Umbilical cord (tissue), 2 donors: ENCODE data around the gene SLC6A16. TPM values are rescaled to one million over a fixed set of nuclear protein-coding genes. Genes with fewer than 3 reads are reported as not detected.
A peak's percentile ranks its signal among the peaks of the same experiment; 100 is the strongest.
"Not testable (repeated sequence)": the region's sequence is repeated elsewhere in the genome, so short reads cannot be mapped to it uniquely, and the experiment has no call there.

ENCODE experiments used
- DNase-seq: peaks from one replicate; pipeline ENCODE4 v3.0.0-alpha.2; 2015; ENCODE audit warnings: low spot score
- total RNA-seq: library from RNA; depleted of rRNA; stranded (reverse); fragments of >200 nt; gene quantifications from one replicate; pipeline ENCODE4 v1.2.3, GENCODE V29; 2014; ENCODE audit warnings: low replicate concordance; ENCODE audit not compliant: insufficient read depth

Gene SLC6A16
- total RNA-seq, 1 donor from 2014 or later: 3.6 TPM

DNA sequence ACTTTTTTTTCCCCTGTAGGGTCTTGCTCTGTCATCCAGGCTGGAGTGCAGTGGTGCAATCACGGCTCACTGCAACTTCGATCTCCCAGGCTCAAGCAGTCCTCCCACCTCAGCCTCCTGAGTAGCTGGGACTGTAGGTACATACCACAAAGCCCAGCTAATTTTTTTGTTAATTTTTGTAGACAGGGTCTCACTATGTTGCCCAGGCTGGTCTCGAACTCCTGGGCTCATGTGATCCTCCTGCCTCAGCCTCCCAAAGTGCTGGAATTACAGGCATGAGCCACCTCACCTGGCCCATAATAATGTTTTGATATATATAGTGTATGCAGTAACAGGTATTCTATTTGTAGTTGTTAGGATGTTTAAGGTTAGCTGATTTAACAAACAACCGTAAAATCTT lies 6.2 kb upstream of the SLC6A16 start:
- DNase-seq: not testable (repeated sequence)

DNA sequence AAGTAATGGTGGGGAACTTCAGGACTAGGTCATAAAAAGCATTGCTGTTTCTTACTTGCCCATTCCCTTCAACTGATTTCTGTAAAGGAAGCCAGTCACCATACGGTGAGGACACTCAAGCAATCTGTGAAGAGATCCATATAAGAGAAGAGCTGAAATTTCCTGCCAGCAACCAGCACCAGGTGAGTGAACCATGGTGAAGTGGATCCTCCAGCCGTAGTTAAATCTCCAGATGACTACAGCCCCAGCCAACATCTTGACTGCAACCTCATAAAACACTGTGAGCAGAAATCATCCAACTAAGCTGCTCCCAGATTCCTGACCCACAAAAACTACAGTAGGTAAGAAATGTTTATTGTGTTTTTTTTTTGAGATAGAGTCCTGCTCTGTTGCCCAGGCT lies 3.8 kb upstream of the SLC6A16 start:
- no peak for DNase-seq

GRCh38 chr19:49327878-49328544 lies 3.0 kb upstream of the SLC6A16 start:
- DNase-seq: no peak

DNA sequence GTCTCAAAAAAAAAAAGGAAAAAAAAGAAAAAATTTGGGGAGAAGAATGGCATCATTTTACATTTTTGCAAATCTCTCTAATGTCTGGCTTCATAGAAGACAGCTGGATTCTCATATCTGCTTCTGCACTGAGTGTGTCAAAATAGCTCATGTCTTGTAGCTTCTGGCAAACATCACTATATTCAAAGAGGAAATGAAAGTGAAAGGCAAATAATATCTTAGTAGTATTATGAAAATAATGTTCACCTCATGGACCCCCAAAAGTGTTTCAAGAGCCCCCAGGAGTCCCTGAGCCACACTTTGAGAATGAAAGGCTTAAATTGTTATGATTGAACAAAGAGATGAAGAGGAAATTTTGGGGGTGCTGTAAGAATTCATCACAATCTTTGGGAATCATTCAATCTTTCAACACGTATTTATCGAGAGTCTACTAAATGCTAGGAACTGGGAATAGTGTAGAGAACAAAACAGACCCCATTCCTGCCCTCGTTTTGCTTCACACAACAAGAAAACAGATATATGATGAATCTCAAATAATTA lies 1.2 kb upstream of the SLC6A16 start:
- no peak for DNase-seq

- not testable (repeated sequence) for DNase-seq
Measured at GRCh38 chr19:49325756-49326155, 765 bp upstream of the SLC6A16 start.

DNA sequence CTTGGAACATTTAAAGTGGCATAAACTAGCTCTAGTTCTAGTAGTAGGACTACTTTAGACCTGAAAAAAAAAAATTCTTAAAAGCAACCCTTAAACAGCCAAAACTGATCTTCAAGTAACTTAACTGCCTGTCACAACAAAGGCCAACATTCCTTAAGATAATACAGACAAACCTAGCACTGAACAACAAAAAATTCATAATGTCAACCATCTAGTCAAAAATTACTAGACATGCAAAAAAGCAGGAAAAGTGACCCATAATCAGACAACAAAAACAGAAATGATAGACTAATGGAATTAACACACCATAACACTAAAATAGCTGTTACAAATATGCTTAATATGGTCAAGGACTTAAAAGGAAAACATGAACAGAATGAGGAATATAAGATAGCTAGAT lies 6.7 kb downstream of the SLC6A16 start:
- no peak for DNase-seq

GRCh38 chr19:49316284-49316683 lies 8.7 kb downstream of the SLC6A16 start:
- no peak for DNase-seq

DNA sequence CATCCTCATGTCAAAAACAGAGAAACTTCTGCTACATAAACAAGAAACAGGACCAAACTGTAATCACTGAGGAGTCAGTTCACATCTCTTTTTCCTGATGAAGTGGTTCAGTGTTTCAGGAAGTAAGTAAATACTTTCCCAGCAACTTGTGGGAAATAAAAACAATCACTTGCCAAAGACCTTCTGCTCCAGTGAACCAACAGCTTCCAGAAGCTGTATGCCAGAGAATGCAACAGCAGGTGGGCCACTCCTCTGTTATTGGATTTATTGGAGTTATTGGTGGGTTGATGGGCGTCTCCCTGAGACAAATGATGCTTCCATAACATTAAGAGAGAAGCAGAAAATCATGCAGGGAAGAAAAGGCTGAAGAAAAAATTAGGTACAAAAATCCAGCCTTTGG lies 9.9 kb downstream of the SLC6A16 start:
- no peak for DNase-seq

GRCh38 chr19:49309087-49309486 lies 15.9 kb downstream of the SLC6A16 start:
- DNase-seq: no peak

DNA sequence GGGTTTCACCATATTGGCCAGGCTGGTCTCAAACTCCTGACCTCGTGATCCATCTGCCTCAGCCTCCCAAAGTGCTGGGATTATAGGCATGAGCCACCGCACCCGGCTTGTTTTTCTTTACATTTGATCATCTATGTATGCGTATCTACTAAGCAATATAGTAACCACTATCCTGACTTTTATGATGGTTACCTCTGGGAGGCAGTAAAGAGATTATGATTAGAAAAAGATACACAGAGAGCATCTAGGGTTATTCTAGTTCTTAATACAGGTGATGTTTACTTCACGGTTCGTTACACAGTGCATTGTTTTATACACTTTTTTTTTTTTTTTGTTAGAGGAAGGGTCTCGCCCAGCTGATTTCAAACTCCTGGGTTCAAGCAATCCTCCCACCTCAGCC lies 18.3 kb downstream of the SLC6A16 start:
- DNase-seq: not testable (repeated sequence)

- no peak for DNase-seq
Measured at GRCh38 chr19:49301866-49302252, 23.1 kb downstream of the SLC6A16 start.

- peak; percentile 32 for DNase-seq
Measured at GRCh38 chr19:49301165-49301865, 23.7 kb downstream of the SLC6A16 start.

- DNase-seq: not testable (repeated sequence)
Measured at GRCh38 chr19:49298653-49299052, 26.3 kb downstream of the SLC6A16 start.

DNA sequence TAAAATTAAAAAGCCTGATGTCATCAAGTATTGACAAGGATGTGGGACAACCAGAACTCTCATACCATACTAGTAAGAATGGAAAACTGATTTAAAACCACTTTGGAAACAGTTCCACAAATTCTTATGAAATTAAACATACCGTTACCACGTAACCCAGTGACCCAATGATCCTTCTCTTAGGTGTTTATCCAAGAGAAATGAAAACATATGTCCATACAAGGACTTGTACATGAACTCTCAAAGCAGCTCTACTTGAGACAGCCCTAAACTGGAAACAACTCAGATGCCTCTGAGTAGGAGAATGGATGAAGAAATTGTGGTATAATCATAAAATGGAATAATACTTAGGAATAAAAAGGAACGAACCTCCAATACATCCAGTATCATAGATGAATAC lies 27.6 kb downstream of the SLC6A16 start:
- DNase-seq: no peak

DNA sequence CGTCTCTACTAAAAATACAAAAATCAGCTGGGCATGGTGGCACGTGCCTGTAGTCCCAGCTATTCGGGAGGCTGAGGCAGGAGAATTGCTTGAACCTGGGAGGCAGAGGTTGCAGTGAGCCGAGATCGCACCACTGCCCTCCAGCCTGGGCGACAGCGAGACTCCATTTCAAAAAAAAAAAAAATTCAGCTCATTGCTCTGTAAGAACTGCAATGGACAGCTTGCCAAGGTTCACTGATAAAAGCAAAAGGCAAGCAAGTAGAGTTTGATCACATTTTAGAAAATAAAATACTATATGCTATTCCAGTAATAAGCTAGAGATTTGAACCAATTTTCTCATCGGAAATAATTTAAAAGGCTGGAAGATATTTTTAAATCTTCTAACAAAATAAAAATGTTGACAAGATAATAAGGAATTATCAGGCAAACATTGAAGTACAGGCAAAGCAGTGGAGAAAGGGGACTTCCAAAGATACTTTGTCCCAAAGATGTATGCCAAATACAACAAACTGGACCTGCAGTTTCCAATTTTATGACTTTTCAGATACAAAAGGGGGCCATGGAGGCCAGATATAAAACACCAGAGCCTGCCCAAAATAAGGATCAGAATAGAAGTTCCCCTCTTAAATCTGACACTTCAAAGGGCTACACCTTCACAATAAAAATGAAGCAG lies 29.6 kb downstream of the SLC6A16 start:
- no peak for DNase-seq

DNA sequence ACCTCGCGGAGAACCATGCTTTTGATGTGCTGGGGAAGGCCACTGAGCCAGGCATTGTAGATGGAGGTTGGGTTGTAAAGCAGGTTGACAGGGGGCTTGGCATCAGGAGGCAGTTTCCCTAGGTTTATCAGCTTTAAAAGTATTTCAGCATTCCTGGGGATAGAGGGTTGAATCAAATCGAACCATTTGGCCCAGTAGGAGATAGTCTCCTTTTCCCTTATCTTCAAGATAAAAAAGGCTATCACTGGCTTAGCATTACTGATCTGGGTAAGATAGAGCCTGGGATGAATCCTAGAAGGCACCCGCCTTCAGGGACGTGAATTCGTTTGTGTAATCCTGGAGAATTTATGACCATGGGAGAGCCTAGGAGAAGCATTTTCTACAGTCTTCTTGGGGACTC lies 30.6 kb downstream of the SLC6A16 start:
- no peak for DNase-seq

DNA sequence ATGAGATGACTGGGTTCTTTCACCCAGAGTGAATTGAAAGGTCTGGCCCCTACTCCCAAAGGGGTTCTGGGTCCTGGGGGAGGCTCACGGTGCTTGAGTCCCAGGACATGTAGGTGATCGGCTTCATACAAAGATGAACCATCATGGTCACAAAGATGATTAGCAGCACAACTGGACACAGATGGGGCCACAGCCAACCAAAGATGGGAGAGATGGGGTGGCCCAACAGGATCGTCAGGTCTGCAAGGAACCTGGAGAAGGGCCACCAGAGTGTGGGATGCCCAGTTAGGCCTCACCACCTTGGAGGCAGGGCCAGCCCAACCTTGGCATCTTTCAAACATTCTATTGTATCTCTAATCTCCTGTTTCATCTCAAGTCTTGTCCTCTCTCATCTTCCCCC lies 34.5 kb downstream of the SLC6A16 start:
- no peak for DNase-seq

DNA sequence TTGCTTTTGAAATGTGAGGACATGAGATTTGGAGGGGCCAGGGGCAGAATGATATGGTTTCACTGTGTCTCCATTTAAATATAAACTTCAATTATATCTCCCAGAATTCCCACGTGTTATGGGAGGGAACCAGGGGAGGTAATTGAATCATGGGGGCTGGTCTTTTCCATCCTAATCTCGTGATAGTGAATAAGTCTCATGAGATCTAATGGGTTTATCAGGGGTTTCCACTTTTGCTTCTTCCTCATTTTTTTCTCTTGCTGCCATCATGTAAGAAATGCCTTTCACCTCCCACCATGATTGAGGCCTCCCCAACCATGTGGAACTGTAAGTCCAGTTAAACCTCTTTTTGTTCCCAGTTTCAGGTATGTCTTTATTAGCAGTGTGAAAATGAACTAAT lies 35.7 kb downstream of the SLC6A16 start:
- not testable (repeated sequence) for DNase-seq

DNA sequence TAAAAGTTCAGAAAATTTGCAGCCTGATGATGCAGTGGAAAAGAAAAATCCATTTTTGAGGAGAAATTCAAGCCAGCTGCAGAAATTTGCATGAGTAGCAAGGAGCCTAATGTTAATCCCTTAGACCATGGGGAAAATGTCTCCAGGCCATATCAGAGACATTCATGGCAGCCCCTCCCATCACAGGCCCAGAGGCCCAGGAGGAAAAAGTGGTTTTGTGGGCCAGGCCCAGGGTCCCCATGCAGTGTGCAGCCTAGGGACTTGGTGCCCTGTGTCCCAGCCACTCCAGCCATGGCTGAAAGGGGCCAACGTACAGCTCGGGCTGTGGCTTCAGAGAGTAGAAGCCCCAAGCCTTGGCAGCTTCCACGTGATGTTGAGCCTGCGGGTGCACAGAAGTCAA lies 36.8 kb downstream of the SLC6A16 start:
- not testable (repeated sequence) for DNase-seq

DNA sequence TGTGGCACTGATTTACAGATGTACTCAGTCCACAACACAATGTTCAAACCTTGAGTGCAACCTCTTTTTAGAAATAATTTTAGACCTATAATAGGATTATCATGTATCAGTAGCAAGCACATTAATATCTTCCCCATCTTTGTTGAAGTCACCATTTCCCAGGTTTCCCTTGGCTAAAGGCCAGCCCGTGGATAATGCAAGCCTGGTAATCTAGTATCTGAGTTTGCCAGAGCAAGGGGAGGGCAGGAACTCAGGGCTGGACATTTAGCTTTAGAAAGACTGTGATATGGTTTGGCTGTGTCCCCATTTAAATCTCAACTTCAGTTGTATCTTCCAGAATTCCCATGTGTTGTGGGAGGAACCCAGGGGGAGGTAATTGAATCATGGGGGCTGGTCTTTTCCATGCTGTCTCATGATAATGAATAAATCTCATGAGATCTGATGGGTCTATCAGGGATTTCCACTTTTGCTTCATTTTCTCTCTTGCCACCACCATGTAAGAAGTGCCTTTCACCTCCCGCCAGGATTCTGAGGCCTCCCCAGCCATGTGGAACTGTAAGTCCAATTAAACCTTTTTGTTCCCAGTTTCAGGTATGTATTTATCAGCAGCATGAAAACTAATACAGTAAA lies 37.7 kb downstream of the SLC6A16 start:
- no peak for DNase-seq

GRCh38 chr19:49282184-49282583 lies 42.8 kb downstream of the SLC6A16 start:
- DNase-seq: no peak

- DNase-seq: peak; percentile 9
Measured at GRCh38 chr19:49272204-49272603, 52.8 kb downstream of the SLC6A16 start.
